DND-41 (cell line): Measurements from ENCODE around the gene APOC3.
A peak's percentile ranks its signal among the peaks of the same experiment; 100 is the strongest.

Experiments
- ATAC-seq: fragments of 200-7000 bp; cut with Tn5 transposase; 3 replicates; pipeline ENCODE4 v1.9.1; 2021; ENCODE audit warnings: low read depth; ENCODE audit not compliant: insufficient read depth
- DNase-seq: peaks from one replicate; pipeline ENCODE4 v3.0.0-alpha.2; 2020
- H2AFZ ChIP-seq: 2 replicates; pipeline ENCODE4 v1.6.0; 2012; ENCODE audit warnings: low read depth, low read length
- H3K27ac ChIP-seq: 2 replicates; pipeline ENCODE4 v1.5.1; 2012; ENCODE audit warnings: low read length, inconsistent platforms
- H3K27me3 ChIP-seq: fragments of 200-600 bp; sonication (generic); 2 replicates; pipeline ENCODE4 v1.6.0; 2012; ENCODE audit warnings: low read length, mild to moderate bottlenecking, inconsistent platforms; ENCODE audit not compliant: insufficient read depth, poor library complexity
- H3K36me3 ChIP-seq: 2 replicates; pipeline ENCODE4 v1.5.1; 2012; ENCODE audit warnings: low read length, inconsistent platforms; ENCODE audit not compliant: insufficient read depth
- H3K4me1 ChIP-seq: 2 replicates; pipeline ENCODE4 v1.5.1; 2012; ENCODE audit warnings: mild to moderate bottlenecking, low read length; ENCODE audit not compliant: insufficient read depth
- H3K4me2 ChIP-seq: 2 replicates; pipeline ENCODE4 v1.6.0; 2012; ENCODE audit warnings: mild to moderate bottlenecking, moderate library complexity, low read length, inconsistent platforms; ENCODE audit not compliant: insufficient read depth
- H3K4me3 ChIP-seq, 2 experiments: fragments of 200-600 bp in 1 of 2; shearing (Covaris generic) in 1 of 2; 2 replicates each; pipeline ENCODE4 v1.5.1; 2012 to 2016; ENCODE audit warnings: inconsistent platforms in 2 of 2, low read length in 2 of 2, mild to moderate bottlenecking in 2 of 2, low read depth in 1 of 2, moderate library complexity in 1 of 2
- H3K79me2 ChIP-seq: 2 replicates; pipeline ENCODE4 v1.6.0; 2012; ENCODE audit warnings: low read length, inconsistent platforms; ENCODE audit not compliant: insufficient read depth
- H3K9ac ChIP-seq: 2 replicates; pipeline ENCODE4 v1.6.0; 2012; ENCODE audit warnings: low read depth, mild to moderate bottlenecking, inconsistent platforms, low read length, moderate library complexity
- H3K9me3 ChIP-seq: 2 replicates; pipeline ENCODE4 v1.5.1; 2012; ENCODE audit warnings: low read length, moderate library complexity, mild to moderate bottlenecking, inconsistent platforms; ENCODE audit not compliant: insufficient read depth, severe bottlenecking
- H4K20me1 ChIP-seq: 2 replicates; pipeline ENCODE4 v1.6.0; 2012; ENCODE audit warnings: low read length; ENCODE audit not compliant: insufficient read depth
- EZH2 ChIP-seq: IDR thresholded peaks from 3 replicates; pipeline ENCODE4 v1.6.1; 2012; ENCODE audit warnings: borderline replicate concordance, low read depth, mild to moderate bottlenecking, moderate library complexity, low read length, inconsistent platforms; ENCODE audit not compliant: severe bottlenecking
- TF ChIP-seq, protein P1 (sequence below): IDR thresholded peaks from 2 replicates; pipeline ENCODE4 v1.5.1; 2012; ENCODE audit warnings: borderline replicate concordance, low read length, moderate library complexity, mild to moderate bottlenecking; ENCODE audit not compliant: poor library complexity, severe bottlenecking; ENCODE audit errors: extremely low read depth

The APOC3 gene

DNA sequence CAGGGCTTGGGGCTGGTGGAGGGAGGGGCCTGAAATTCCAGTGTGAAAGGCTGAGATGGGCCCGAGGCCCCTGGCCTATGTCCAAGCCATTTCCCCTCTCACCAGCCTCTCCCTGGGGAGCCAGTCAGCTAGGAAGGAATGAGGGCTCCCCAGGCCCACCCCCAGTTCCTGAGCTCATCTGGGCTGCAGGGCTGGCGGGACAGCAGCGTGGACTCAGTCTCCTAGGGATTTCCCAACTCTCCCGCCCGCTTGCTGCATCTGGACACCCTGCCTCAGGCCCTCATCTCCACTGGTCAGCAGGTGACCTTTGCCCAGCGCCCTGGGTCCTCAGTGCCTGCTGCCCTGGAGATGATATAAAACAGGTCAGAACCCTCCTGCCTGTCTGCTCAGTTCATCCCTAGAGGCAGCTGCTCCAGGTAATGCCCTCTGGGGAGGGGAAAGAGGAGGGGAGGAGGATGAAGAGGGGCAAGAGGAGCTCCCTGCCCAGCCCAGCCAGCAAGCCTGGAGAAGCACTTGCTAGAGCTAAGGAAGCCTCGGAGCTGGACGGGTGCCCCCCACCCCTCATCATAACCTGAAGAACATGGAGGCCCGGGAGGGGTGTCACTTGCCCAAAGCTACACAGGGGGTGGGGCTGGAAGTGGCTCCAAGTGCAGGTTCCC, at the start of gene APOC3:
Gene APOC3, plus strand, starts transcription at position 383 of the 659 bp plus-strand sequence. CDS start 676 bp downstream, outside the sequence.
- TF ChIP-seq, protein P1, sequence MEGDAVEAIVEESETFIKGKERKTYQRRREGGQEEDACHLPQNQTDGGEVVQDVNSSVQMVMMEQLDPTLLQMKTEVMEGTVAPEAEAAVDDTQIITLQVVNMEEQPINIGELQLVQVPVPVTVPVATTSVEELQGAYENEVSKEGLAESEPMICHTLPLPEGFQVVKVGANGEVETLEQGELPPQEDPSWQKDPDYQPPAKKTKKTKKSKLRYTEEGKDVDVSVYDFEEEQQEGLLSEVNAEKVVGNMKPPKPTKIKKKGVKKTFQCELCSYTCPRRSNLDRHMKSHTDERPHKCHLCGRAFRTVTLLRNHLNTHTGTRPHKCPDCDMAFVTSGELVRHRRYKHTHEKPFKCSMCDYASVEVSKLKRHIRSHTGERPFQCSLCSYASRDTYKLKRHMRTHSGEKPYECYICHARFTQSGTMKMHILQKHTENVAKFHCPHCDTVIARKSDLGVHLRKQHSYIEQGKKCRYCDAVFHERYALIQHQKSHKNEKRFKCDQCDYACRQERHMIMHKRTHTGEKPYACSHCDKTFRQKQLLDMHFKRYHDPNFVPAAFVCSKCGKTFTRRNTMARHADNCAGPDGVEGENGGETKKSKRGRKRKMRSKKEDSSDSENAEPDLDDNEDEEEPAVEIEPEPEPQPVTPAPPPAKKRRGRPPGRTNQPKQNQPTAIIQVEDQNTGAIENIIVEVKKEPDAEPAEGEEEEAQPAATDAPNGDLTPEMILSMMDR, result no peak
- no peak for TF ChIP-seq EZH2
- no peak within 1 kb of the TSS for H3K27ac ChIP-seq
- H3K4me3 ChIP-seq, result no peak within 1 kb of the TSS
- H4K20me1 ChIP-seq, result no peaks in the 10 kb centered on the region
- DNase-seq, result no peak
- no peaks in the 10 kb centered on the region for H3K79me2 ChIP-seq
- no peak within 1 kb of the TSS for H2AFZ ChIP-seq
- no peak for ATAC-seq
- H3K4me2 ChIP-seq, result no peak within 1 kb of the TSS
- H3K36me3 ChIP-seq, result no peaks in the 10 kb centered on the region
- no peaks in the 10 kb centered on the region for H3K27me3 ChIP-seq
- peaks cover under 1% of the 10 kb centered on the region; the same call in 1 of the 2 replicates for H3K4me1 ChIP-seq
- no peak within 1 kb of the TSS for H3K9ac ChIP-seq
- no peaks in the 10 kb centered on the region for H3K9me3 ChIP-seq

DNA sequence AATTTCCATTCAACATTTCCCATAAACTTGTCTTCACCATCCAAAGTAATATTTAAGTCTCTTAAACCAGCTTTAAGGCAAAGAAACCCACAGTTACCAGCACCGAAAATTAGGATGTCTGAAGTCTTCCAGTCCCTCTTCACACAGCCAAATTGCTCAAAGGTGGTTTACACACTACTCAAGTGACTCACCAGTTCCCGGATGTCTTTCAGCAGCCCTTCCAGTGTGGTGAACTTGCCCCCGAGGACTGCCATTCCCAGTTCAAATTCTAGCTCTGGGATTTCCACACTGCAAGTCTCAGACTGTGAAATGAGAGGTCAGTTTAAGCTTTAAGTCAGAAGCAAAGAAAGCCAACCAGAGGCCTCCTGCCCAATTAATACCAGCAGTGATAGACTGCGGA, 47.0 kb upstream of the APOC3 start:
- DNase-seq, result no peak
- H3K4me1 ChIP-seq, result peaks cover 13% of the 10 kb centered on the region
- no peak overlapping the region for H3K4me3 ChIP-seq
- H3K27me3 ChIP-seq, result no peaks in the 10 kb centered on the region
- H3K27ac ChIP-seq, result no peak overlapping the region
- TF ChIP-seq, protein P1, result no peak
- TF ChIP-seq EZH2, result no peak
- H3K9ac ChIP-seq, result no peak overlapping the region
- H4K20me1 ChIP-seq, result no peaks in the 10 kb centered on the region
- no peak overlapping the region for H2AFZ ChIP-seq
- no peak overlapping the region for H3K4me2 ChIP-seq
- no peaks in the 10 kb centered on the region for H3K9me3 ChIP-seq
- H3K36me3 ChIP-seq, result peaks cover 86% of the 10 kb centered on the region
- H3K79me2 ChIP-seq, result peaks cover 20% of the 10 kb centered on the region
- ATAC-seq, result no peak

DNA sequence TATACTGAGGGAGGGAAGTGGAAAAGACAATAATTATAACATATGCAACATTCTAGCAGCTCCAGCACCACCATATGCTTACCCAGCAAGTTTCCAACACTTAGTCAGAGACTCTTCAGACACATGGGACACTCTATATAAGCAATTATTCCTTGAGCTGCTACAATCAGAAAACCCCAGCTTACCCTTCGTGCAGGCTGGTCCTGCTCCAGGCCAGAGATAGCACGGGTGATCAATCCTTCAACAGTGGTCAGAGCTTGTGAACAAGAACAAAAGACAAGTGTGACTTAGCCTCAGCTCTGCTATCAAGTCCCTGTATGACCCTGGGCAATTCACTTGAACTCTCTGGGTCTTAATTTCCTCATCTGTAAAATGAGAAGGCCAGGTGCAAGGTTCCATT, 43.4 kb upstream of the APOC3 start:
- DNase-seq, result no peak
- H3K9ac ChIP-seq, result no peak overlapping the region
- H4K20me1 ChIP-seq, result no peaks in the 10 kb centered on the region
- no peaks in the 10 kb centered on the region for H3K27me3 ChIP-seq
- ATAC-seq, result no peak
- TF ChIP-seq, protein P1, result no peak
- TF ChIP-seq EZH2, result no peak
- H3K4me2 ChIP-seq, result peak overlapping the region; percentile 99
- H3K36me3 ChIP-seq, result peaks cover 53% of the 10 kb centered on the region
- H3K79me2 ChIP-seq, result peaks cover 20% of the 10 kb centered on the region
- peaks cover 22% of the 10 kb centered on the region for H3K4me1 ChIP-seq
- H3K9me3 ChIP-seq, result no peaks in the 10 kb centered on the region
- H3K4me3 ChIP-seq, result peak overlapping the region in 1 of 2 experiments; percentile 87; a peak in 2 of 4 replicates
- no peak overlapping the region for H2AFZ ChIP-seq
- H3K27ac ChIP-seq, result no peak overlapping the region
